IMR-90 (cell line): ENCODE results near the gene SPINK14. TPM values are rescaled to one million over a fixed set of nuclear protein-coding genes. Genes with fewer than 3 reads are reported as not detected.

Experiments
- ATAC-seq: fragments of 200-7000 bp; cut with Tn5 transposase; 2 replicates; pipeline ENCODE4 v1.9.1; 2020; ENCODE audit warnings: low read depth, mild to moderate bottlenecking, moderate library complexity
- Bru-seq: library from RNA; stranded (reverse); fragments of 400-500 nt; gene quantifications from one replicate; lab custom pipeline; 2021; lab: Mats Ljungman, UMichigan
- BruChase-seq, 2 experiments: library from RNA; stranded (reverse); fragments of 400-500 nt; gene quantifications; one replicate each; lab custom pipeline; 2021; lab: Mats Ljungman, UMichigan
- BruUV-seq: library from RNA; stranded (reverse); fragments of 400-500 nt; replicated peaks from 2 replicates; lab custom pipeline; 2021; lab: Mats Ljungman, UMichigan
- CTCF ChIA-PET: fragments of 300-600 bp; formaldehyde crosslinking; extraction: SDS; loops from one replicate; lab custom pipeline; 2021; ENCODE audit warnings: antibody characterized with exemption; lab: Yijun Ruan, JAX
- POLR2A ChIA-PET: fragments of 300-600 bp; sonication (Branson Sonifier 250); formaldehyde crosslinking; loops from one replicate; lab custom pipeline; 2022; ENCODE audit warnings: antibody characterized with exemption; ENCODE audit not compliant: unreplicated experiment; lab: Charles Lee
- DNase-seq: peaks from one replicate; pipeline ENCODE4 v3.0.0; 2013
- H2AFZ ChIP-seq: replicated peaks from 2 replicates; pipeline ENCODE3; 2013; ENCODE audit warnings: low read length, mild to moderate bottlenecking; ENCODE audit not compliant: poor library complexity
- H2AK5ac ChIP-seq: 2 replicates; pipeline ENCODE4 v1.6.1; 2013; ENCODE audit warnings: low read depth, low read length, inconsistent platforms
- H2AK9ac ChIP-seq: replicated peaks from 2 replicates; pipeline ENCODE3; 2013; ENCODE audit warnings: mild to moderate bottlenecking, low read depth, low read length, moderate library complexity; ENCODE audit not compliant: poor library complexity
- H2BK120ac ChIP-seq: 2 replicates; pipeline ENCODE4 v1.6.1; 2013; ENCODE audit warnings: low read depth, low read length, inconsistent platforms
- H2BK15ac ChIP-seq: 3 replicates; pipeline ENCODE4 v1.6.1; 2013; ENCODE audit warnings: low read depth, low read length, inconsistent platforms
- H2BK20ac ChIP-seq: 2 replicates; pipeline ENCODE4 v1.6.1; 2013; ENCODE audit warnings: low read depth, mild to moderate bottlenecking, inconsistent platforms, low read length, moderate library complexity
- H2BK5ac ChIP-seq: 2 replicates; pipeline ENCODE4 v1.6.1; 2013; ENCODE audit warnings: mild to moderate bottlenecking, low read depth, low read length, inconsistent platforms; ENCODE audit not compliant: poor library complexity, severe bottlenecking
- H3K14ac ChIP-seq: replicated peaks from 2 replicates; pipeline ENCODE4 v1.6.1; 2013; ENCODE audit warnings: low read depth, low read length, inconsistent platforms
- H3K18ac ChIP-seq: 2 replicates; pipeline ENCODE4 v1.6.1; 2013; ENCODE audit warnings: low read depth, low read length, control low read depth
- H3K23ac ChIP-seq: 2 replicates; pipeline ENCODE4 v1.6.1; 2013; ENCODE audit warnings: low read depth, low read length, inconsistent platforms
- H3K27ac ChIP-seq: 2 replicates; pipeline ENCODE4 v1.5.1; 2013; ENCODE audit warnings: mild to moderate bottlenecking, control low read depth, low read length; ENCODE audit not compliant: insufficient read depth
- H3K27me3 ChIP-seq: 2 replicates; pipeline ENCODE4 v1.6.1; 2013; ENCODE audit warnings: low read length; ENCODE audit not compliant: control insufficient read depth, insufficient read depth
- H3K36me3 ChIP-seq: 2 replicates; pipeline ENCODE4 v1.6.1; 2013; ENCODE audit warnings: low read length, mixed read lengths; ENCODE audit not compliant: control insufficient read depth, insufficient read depth
- H3K4ac ChIP-seq: 2 replicates; pipeline ENCODE4 v1.6.1; 2013; ENCODE audit warnings: low read depth, low read length, inconsistent platforms
- H3K4me1 ChIP-seq: 2 replicates; pipeline ENCODE4 v1.6.1; 2013; ENCODE audit warnings: low read length, mixed read lengths; ENCODE audit not compliant: control insufficient read depth, insufficient read depth
- H3K4me2 ChIP-seq: 2 replicates; pipeline ENCODE4 v1.6.1; 2013; ENCODE audit warnings: low read depth, mild to moderate bottlenecking, control low read depth, low read length, moderate library complexity
- H3K4me3 ChIP-seq: 2 replicates; pipeline ENCODE4 v1.5.1; 2013; ENCODE audit warnings: low read depth, mild to moderate bottlenecking, control low read depth, low read length, moderate library complexity; ENCODE audit not compliant: insufficient read depth
- H3K56ac ChIP-seq: 2 replicates; pipeline ENCODE4 v1.6.1; 2013; ENCODE audit warnings: low read length, inconsistent platforms; ENCODE audit not compliant: insufficient read depth; ENCODE audit errors: extremely low read depth
- H3K79me1 ChIP-seq, 2 experiments: 2 replicates each; pipeline ENCODE4 v1.6.1; 2013; ENCODE audit warnings: low read length in 2 of 2, inconsistent platforms in 1 of 2, low read depth in 1 of 2
- H3K9ac ChIP-seq: 2 replicates; pipeline ENCODE4 v1.6.1; 2013; ENCODE audit warnings: low read depth, low read length, control low read depth
- H3K9me1 ChIP-seq: 2 replicates; pipeline ENCODE4 v1.6.1; 2013; ENCODE audit warnings: low read length, inconsistent platforms; ENCODE audit not compliant: insufficient read depth
- H3K9me3 ChIP-seq: 2 replicates; pipeline ENCODE4 v1.6.1; 2013; ENCODE audit warnings: low read length; ENCODE audit not compliant: control insufficient read depth, insufficient read depth
- H4K20me1 ChIP-seq: 2 replicates; pipeline ENCODE4 v1.6.1; 2013; ENCODE audit warnings: low read length, inconsistent platforms; ENCODE audit not compliant: insufficient read depth
- H4K5ac ChIP-seq: 2 replicates; pipeline ENCODE4 v1.6.1; 2013; ENCODE audit warnings: mild to moderate bottlenecking, low read depth, low read length, control low read depth
- H4K8ac ChIP-seq, 2 experiments: 2 replicates each; pipeline ENCODE4 v1.6.1; 2013; ENCODE audit warnings: low read depth in 2 of 2, low read length in 2 of 2, control low read depth in 1 of 2, inconsistent platforms in 1 of 2
- H4K91ac ChIP-seq: 2 replicates; pipeline ENCODE4 v1.6.1; 2013; ENCODE audit warnings: low read depth, low read length, inconsistent platforms; ENCODE audit not compliant: insufficient read depth
- CEBPB ChIP-seq: IDR thresholded peaks from 2 replicates; pipeline ENCODE4 v1.6.1; 2012; ENCODE audit warnings: low read depth, low read length, improper control_type of control experiment
- CHD1 ChIP-seq: IDR thresholded peaks from 2 replicates; pipeline ENCODE4 v1.6.1; 2012; ENCODE audit warnings: low read depth, low read length, improper control_type of control experiment
- MAFK ChIP-seq: IDR thresholded peaks from 2 replicates; pipeline ENCODE4 v1.6.1; 2012; ENCODE audit warnings: low read depth, low read length, improper control_type of control experiment
- MAZ ChIP-seq: IDR thresholded peaks from 2 replicates; pipeline ENCODE4 v1.6.1; 2012; ENCODE audit warnings: low read depth, mild to moderate bottlenecking, low read length, improper control_type of control experiment, moderate library complexity, borderline replicate concordance
- POLR2A ChIP-seq: IDR thresholded peaks from 2 replicates; pipeline ENCODE4 v1.6.1; 2012; ENCODE audit warnings: mild to moderate bottlenecking, low read depth, low read length
- RAD21 ChIP-seq: IDR thresholded peaks from 2 replicates; pipeline ENCODE4 v1.6.1; 2012; ENCODE audit warnings: low read length, improper control_type of control experiment
- RCOR1 ChIP-seq: IDR thresholded peaks from 2 replicates; pipeline ENCODE4 v1.6.1; 2012; ENCODE audit warnings: mild to moderate bottlenecking, low read length, improper control_type of control experiment; ENCODE audit not compliant: insufficient replicate concordance
- RFX5 ChIP-seq: IDR thresholded peaks from 2 replicates; pipeline ENCODE4 v1.8.0; 2012; ENCODE audit warnings: low read depth, mild to moderate bottlenecking, low read length, moderate library complexity
- WGBS, 2 experiments: methylation state at CpG; one replicate each; pipeline versions ENCODE4 v1.1.5 to v1.1.7; 2013; ENCODE audit warnings: missing lambda C conversion rate in 2 of 2; ENCODE audit not compliant: insufficient read length in 1 of 2; ENCODE audit errors: extremely low coverage in 2 of 2; 5-methylcytosine and 5-hydroxymethylcytosine counted together
- dilution Hi-C: fragments of 300-500 bp; cut with HindIII; formaldehyde crosslinking; loops from one replicate; pipeline ENCODE4 v1.14.3; 2018; ENCODE audit warnings: low sequenced_read_pairs; ENCODE audit not compliant: unreplicated experiment
- in situ Hi-C: fragments of 300-500 bp; cut with MboI; formaldehyde crosslinking; loops from 3 replicates; pipeline ENCODE4 v1.14.3; 2019; ENCODE audit warnings: low sequenced_read_pairs, inconsistent platforms, mixed read lengths
- intact Hi-C: fragments of 100-400 bp; cut with micrococcal nuclease; formaldehyde crosslinking; loops from 2 replicates; pipeline ENCODE4 v1.10.0; 2022
- long read RNA-seq: library from polyadenylated mRNA; unstranded; transcript quantifications from one replicate; pipeline ENCODE4 v2.0.0, GENCODE V29; 2021; ENCODE audit not compliant: unreplicated experiment
- polyA plus RNA-seq, 3 experiments: library from polyadenylated mRNA; depleted of rRNA; stranded (reverse); fragments of >200 nt; gene quantifications; 2 replicates each; pipeline ENCODE4 v1.2.3, GENCODE V29; 2012; ENCODE audit warnings: low replicate concordance in 1 of 3
- total RNA-seq: library from RNA; depleted of rRNA; stranded (reverse); fragments of >200 nt; gene quantifications from 2 replicates; pipeline ENCODE4 v1.2.3, GENCODE V29; 2012; rRNA removed
- TF ChIP-seq, protein P1 (sequence below): fragments of 150-350 bp; IDR thresholded peaks from 2 replicates; pipeline ENCODE4 v1.6.1; 2016; ENCODE audit warnings: low read depth, mild to moderate bottlenecking, low read length, moderate library complexity, borderline replicate concordance
- TF ChIP-seq, protein P2 (sequence below): fragments of 150-350 bp; IDR thresholded peaks from 2 replicates; pipeline ENCODE4 v1.6.1; 2017; ENCODE audit warnings: mild to moderate bottlenecking, antibody characterized with exemption, low read length, low read depth
- TF ChIP-seq, protein P3 (sequence below): conservative IDR thresholded peaks from 2 replicates; pipeline ENCODE4 v1.5.1; 2012; ENCODE audit warnings: mild to moderate bottlenecking, low read depth, low read length, improper control_type of control experiment

Gene SPINK14, protein sequence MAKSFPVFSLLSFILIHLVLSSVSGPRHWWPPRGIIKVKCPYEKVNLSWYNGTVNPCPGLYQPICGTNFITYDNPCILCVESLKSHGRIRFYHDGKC
- not detected in 2 replicates for total RNA-seq
- polyA plus RNA-seq (2012; rRNA removed) = not detected in 2 replicates
- polyA plus RNA-seq (2012; cell fraction: cytosol; rRNA removed) = not detected in 2 replicates
- polyA plus RNA-seq (2012; cell fraction: nucleus; rRNA removed; ENCODE audit: low replicate concordance) = not detected in 2 replicates
- Bru-seq, nascent RNA = not detected
- not detected for BruChase-seq, experiment 1, labeled RNA remaining after a 6-hour chase
- not detected for BruChase-seq, experiment 2, labeled RNA remaining after a 2-hour chase
- long read RNA-seq = 0 reads

DNA sequence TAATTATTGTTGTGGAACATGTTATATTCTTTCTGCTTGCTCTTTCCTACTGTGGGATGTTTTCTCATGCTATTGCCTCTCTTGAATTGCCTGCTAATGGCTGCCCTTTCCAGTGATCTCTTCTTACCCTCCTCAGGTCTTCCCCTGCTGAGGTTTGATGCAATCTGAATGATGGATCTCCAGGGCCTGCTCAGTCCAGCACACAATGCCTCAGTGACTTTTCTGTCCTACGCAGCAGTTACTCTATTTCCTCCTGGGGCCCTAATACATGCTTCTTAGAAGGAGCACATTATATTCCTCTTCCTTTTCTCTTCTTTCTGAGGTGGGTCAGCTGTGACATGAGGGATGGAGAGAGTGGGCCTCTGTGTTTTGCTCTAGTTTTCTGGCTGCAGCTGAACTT, at the start of gene SPINK14:
SPINK14 (plus strand) TSS at position 301 of the 400 bp plus-strand sequence. CDS start 1,187 bp downstream, outside the sequence.
- in situ Hi-C loops = no loop called here
- no peak within 1 kb of the TSS for H2BK15ac ChIP-seq
- no peak within 1 kb of the TSS for H3K23ac ChIP-seq
- ATAC-seq = no peak
- no peak for TF ChIP-seq MAFK
- TF ChIP-seq, protein P1, sequence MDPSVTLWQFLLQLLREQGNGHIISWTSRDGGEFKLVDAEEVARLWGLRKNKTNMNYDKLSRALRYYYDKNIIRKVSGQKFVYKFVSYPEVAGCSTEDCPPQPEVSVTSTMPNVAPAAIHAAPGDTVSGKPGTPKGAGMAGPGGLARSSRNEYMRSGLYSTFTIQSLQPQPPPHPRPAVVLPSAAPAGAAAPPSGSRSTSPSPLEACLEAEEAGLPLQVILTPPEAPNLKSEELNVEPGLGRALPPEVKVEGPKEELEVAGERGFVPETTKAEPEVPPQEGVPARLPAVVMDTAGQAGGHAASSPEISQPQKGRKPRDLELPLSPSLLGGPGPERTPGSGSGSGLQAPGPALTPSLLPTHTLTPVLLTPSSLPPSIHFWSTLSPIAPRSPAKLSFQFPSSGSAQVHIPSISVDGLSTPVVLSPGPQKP = no peak
- TF ChIP-seq CEBPB = no peak
- TF ChIP-seq RCOR1 = no peak
- TF ChIP-seq CHD1 = no peak
- TF ChIP-seq POLR2A = no peak
- TF ChIP-seq RFX5 = no peak
- TF ChIP-seq MAZ = no peak
- TF ChIP-seq, protein P2, sequence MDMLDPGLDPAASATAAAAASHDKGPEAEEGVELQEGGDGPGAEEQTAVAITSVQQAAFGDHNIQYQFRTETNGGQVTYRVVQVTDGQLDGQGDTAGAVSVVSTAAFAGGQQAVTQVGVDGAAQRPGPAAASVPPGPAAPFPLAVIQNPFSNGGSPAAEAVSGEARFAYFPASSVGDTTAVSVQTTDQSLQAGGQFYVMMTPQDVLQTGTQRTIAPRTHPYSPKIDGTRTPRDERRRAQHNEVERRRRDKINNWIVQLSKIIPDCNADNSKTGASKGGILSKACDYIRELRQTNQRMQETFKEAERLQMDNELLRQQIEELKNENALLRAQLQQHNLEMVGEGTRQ = no peak
- no peak for TF ChIP-seq RAD21
- TF ChIP-seq, protein P3, sequence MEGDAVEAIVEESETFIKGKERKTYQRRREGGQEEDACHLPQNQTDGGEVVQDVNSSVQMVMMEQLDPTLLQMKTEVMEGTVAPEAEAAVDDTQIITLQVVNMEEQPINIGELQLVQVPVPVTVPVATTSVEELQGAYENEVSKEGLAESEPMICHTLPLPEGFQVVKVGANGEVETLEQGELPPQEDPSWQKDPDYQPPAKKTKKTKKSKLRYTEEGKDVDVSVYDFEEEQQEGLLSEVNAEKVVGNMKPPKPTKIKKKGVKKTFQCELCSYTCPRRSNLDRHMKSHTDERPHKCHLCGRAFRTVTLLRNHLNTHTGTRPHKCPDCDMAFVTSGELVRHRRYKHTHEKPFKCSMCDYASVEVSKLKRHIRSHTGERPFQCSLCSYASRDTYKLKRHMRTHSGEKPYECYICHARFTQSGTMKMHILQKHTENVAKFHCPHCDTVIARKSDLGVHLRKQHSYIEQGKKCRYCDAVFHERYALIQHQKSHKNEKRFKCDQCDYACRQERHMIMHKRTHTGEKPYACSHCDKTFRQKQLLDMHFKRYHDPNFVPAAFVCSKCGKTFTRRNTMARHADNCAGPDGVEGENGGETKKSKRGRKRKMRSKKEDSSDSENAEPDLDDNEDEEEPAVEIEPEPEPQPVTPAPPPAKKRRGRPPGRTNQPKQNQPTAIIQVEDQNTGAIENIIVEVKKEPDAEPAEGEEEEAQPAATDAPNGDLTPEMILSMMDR = no peak
- no peak within 1 kb of the TSS for H2BK120ac ChIP-seq
- H3K18ac ChIP-seq = no peak within 1 kb of the TSS
- no peak within 1 kb of the TSS for H4K8ac ChIP-seq
- no peak within 1 kb of the TSS for H2AK5ac ChIP-seq
- no CpG with 5 or more reads among the region's 1 CpG for WGBS, 2 experiments
- no TSS peak for BruUV-seq
- H3K4me3 ChIP-seq = no peak within 1 kb of the TSS
- dilution Hi-C loops = no loop called here
- H3K14ac ChIP-seq = no peak within 1 kb of the TSS
- no peak within 1 kb of the TSS for H3K4ac ChIP-seq
- DNase-seq = no peak
- H4K5ac ChIP-seq = no peak within 1 kb of the TSS
- H3K36me3 ChIP-seq = no peaks in the 10 kb centered on the region
- no peak within 1 kb of the TSS for H4K91ac ChIP-seq
- no peaks in the 10 kb centered on the region for H3K27me3 ChIP-seq
- intact Hi-C loops = no loop called here
- H2BK20ac ChIP-seq = no peak within 1 kb of the TSS
- no peak within 1 kb of the TSS for H3K56ac ChIP-seq
- H3K9ac ChIP-seq = no peak within 1 kb of the TSS
- H3K4me1 ChIP-seq = no peaks in the 10 kb centered on the region
- no peak within 1 kb of the TSS for H3K27ac ChIP-seq
- ChIA-PET POLR2A (no interaction called here), CTCF (no interaction called here)
- H2BK5ac ChIP-seq = no peak within 1 kb of the TSS
- H2AFZ ChIP-seq = no peak within 1 kb of the TSS
- no peaks in the 10 kb centered on the region for H3K9me1 ChIP-seq
- H3K9me3 ChIP-seq = no peaks in the 10 kb centered on the region
- H3K4me2 ChIP-seq = no peak within 1 kb of the TSS
- no peaks in the 10 kb centered on the region for H4K20me1 ChIP-seq
- no peaks in the 10 kb centered on the region for H3K79me1 ChIP-seq
- no peak within 1 kb of the TSS for H2AK9ac ChIP-seq
